Mucosa of descending colon (tissue), 3 donors: ENCODE data around the gene TRAPPC3. TPM values are rescaled to one million over a fixed set of nuclear protein-coding genes. Genes with fewer than 3 reads are reported as not detected.

Experiments
- ATAC-seq: fragments of 200-7000 bp; cut with Tn5 transposase; one replicate; pipeline ENCODE4 v1.9.1; 2020; ENCODE audit warnings: mild to moderate bottlenecking, moderate library complexity
- DNase-seq, 3 donors: peaks; one replicate each; pipeline ENCODE4 v3.0.0-alpha.2; 2020
- H3K36me3 ChIP-seq: fragments of 200-600 bp; one replicate; pipeline ENCODE4 v1.8.0; 2021; ENCODE audit warnings: low read depth, mild to moderate bottlenecking
- H3K4me1 ChIP-seq: fragments of 200-600 bp; one replicate; pipeline ENCODE4 v1.8.0; 2021; ENCODE audit warnings: low read depth, mild to moderate bottlenecking
- H3K4me3 ChIP-seq: fragments of 200-600 bp; one replicate; pipeline ENCODE4 v1.8.0; 2021; ENCODE audit warnings: mild to moderate bottlenecking
- H3K9me3 ChIP-seq: fragments of 200-600 bp; one replicate; pipeline ENCODE4 v1.8.0; 2021; ENCODE audit warnings: mild to moderate bottlenecking
- intact Hi-C, 2 donors: fragments of 100-400 bp; cut with DNase I in 1 of 2; cut with micrococcal nuclease in 1 of 2; formaldehyde crosslinking; loops; one replicate each; pipeline versions ENCODE4 v1.11.0 to v1.11.1; 2022; cut with DNase I, micrococcal nuclease
- total RNA-seq, 3 donors: library from RNA; stranded (reverse); fragmentation: NEBNext Ultra II Directional in 2 of 3; extraction: Animal tissue kit (Norgen Biotek cat#: 25700) in 2 of 3; gene quantifications; one replicate each; pipeline versions ENCODE4 v1.2.1 to v1.2.4, GENCODE V29; 2021 to 2023
- TF ChIP-seq, protein P1 (sequence below): fragments of 200-600 bp; IDR thresholded peaks from one replicate; pipeline ENCODE4 v1.8.0; 2022; ENCODE audit warnings: antibody characterized with exemption, mild to moderate bottlenecking
- donor health status: DM: no; HTN: no; CAD: no; lungs with moderate emphysema.
- donor health status: DM: no; HTN: no; CAD: no.
- donor health status: DM: no; HTN: yes; CAD: no.

The TRAPPC3 gene
- total RNA-seq, 3 donors from 2014 or later: 55.7 to 86.6 (median 57.7) TPM

DNA sequence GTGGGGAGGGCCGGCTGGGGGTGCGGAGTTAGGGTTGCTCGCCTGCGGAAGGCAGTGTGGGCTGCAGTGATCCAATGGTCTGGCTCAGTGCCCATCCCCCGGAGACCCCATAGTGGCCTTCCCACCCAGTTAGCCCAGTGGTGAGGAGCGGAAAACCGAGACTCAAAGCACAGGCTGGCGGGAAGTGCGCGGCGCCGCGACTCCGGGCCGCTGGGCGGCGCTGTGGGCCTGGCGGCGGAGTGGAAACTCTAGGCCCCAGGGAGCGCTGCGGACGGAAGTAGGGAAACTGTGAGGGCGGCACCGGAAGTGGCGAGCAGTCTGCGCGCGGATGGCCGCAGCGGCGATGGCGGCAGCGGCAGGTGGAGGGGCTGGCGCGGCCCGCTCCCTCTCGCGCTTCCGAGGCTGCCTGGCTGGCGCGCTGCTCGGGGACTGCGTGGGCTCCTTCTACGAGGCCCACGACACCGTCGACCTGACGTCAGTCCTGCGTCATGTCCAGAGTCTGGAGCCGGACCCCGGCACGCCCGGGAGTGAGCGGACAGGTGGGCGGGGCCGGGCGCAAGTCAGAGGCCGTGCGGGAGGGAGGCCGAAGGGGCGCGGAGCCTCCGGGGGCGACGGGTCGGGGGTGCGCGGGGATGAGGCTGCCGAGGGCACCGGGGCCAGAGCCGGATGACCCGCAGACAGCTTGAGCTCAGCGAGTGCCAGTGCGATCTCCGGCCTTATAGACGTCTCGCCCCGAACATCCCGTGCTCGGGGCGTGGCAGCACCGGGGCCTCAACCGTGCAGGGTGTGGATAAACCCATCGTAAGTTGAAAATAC is 60.5 kb downstream of the TRAPPC3 start, which contains the start of gene ADPRS:
ADPRS (plus strand) TSS at position 316 of the 816 bp plus-strand sequence; CDS start at position 329, 13 bp downstream.
- peak within 1 kb of the TSS; percentile 96 for H3K4me3 ChIP-seq
- intact Hi-C loops: no loop called here
- peak; percentile 89 to 94 (median 91) for DNase-seq
- peaks cover 10% of the 10 kb centered on the region for H3K4me1 ChIP-seq
- no peaks in the 10 kb centered on the region for H3K9me3 ChIP-seq
- peak; percentile 98 for ATAC-seq
- no peaks in the 10 kb centered on the region for H3K36me3 ChIP-seq
- TF ChIP-seq, protein P1, sequence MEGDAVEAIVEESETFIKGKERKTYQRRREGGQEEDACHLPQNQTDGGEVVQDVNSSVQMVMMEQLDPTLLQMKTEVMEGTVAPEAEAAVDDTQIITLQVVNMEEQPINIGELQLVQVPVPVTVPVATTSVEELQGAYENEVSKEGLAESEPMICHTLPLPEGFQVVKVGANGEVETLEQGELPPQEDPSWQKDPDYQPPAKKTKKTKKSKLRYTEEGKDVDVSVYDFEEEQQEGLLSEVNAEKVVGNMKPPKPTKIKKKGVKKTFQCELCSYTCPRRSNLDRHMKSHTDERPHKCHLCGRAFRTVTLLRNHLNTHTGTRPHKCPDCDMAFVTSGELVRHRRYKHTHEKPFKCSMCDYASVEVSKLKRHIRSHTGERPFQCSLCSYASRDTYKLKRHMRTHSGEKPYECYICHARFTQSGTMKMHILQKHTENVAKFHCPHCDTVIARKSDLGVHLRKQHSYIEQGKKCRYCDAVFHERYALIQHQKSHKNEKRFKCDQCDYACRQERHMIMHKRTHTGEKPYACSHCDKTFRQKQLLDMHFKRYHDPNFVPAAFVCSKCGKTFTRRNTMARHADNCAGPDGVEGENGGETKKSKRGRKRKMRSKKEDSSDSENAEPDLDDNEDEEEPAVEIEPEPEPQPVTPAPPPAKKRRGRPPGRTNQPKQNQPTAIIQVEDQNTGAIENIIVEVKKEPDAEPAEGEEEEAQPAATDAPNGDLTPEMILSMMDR: peak; percentile 97

DNA sequence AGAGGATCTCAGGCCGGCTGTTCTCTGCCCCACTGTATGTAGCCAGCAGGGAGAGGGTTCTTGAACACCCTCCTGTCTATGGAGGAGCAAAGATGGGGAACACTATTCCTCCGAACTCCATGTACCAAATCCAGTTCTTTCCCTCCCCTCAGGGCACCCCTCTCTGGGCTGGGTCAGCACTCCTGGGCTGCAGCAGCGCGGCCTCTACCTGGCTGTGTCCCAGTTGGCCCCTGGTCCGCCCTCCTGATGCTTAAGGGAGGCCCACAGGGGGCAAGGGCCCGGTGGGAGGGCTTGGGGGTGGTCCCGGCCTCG is 61.1 kb downstream of the TRAPPC3 start:
- Histone ChIP-seq H3K4me3 (no peak overlapping the region), H3K4me1 (peaks cover 10% of the 10 kb centered on the region), H3K36me3 (no peaks in the 10 kb centered on the region), H3K9me3 (no peaks in the 10 kb centered on the region)
- TF ChIP-seq, protein P1: no peak
- ATAC-seq (no peak), DNase-seq (no peak)
- intact Hi-C loops: no loop called here

DNA sequence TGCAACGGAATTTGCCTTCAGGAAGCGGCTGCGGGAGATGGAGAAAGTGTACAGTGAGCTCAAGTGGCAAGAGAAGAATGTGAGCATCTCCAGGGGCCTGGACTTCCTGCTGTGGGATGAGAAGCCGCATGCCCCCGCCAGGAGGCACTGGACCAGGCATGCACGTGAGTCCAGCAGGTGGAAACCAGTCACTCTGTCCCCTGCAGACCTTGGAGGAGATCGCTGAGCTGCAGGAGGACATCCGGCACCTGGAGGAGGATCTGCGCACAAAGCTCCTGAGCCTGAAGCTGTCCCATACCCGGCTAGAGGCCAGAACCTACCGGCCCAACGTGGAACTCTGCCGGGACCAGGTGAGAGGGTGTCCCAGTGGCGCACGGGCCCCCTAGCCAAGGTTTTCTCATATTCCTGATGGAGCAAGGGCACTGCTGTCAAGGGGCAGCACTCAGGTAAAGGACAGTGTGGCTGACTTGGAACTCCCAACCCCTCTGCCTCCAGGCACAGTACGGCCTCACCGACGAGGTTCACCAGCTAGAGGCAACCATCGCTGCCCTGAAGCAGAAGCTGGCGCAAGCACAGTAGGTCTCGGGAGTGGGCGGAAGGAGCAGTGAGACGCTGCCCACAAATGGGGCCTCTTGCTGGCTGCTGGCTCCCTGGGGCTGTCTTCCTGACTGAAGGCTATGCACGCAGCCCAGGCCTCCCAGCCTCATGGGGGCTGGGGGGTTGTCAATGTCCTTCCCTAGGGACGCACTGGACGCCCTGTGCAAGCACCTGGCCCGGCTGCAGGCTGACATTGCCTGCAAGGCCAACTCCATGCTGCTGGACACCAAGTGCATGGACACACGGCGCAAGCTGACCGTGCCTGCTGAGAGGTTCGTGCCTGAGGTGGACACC is 61.8 kb downstream of the TRAPPC3 start:
- no peak for DNase-seq
- no peaks in the 10 kb centered on the region for H3K9me3 ChIP-seq
- TF ChIP-seq, protein P1: no peak
- no peak overlapping the region for H3K4me3 ChIP-seq
- no peaks in the 10 kb centered on the region for H3K36me3 ChIP-seq
- ATAC-seq: no peak
- H3K4me1 ChIP-seq: peaks cover 10% of the 10 kb centered on the region
- intact Hi-C loops: no loop called here

Other genes starting within 250 kb of the TRAPPC3 start
- gene AGO3, start 218.4 kb downstream of the TRAPPC3 start, total RNA-seq: 10 to 100 TPM; 16.6 to 34.5 (median 16.9) TPM
- gene TEKT2, start 65.4 kb downstream of the TRAPPC3 start, total RNA-seq: under 1 TPM in 2 of 3 donors, not detected in 1; 0.19 to 0.32 TPM
- 10 to 100 TPM; 17.8 to 24.5 (median 18.0) TPM for gene ADPRS, start 60.6 kb downstream of the TRAPPC3 start, total RNA-seq
- gene COL8A2, start 24.3 kb downstream of the TRAPPC3 start, total RNA-seq: 1 to 10 TPM in 2 of 3 donors, under 1 TPM in 1; 0.58 to 4.5 (median 1.5) TPM
- 100 to 1,000 TPM in 1 of 3 donors, 10 to 100 TPM in 2; 41.5 to 161 (median 61.9) TPM for gene MAP7D1, start 6.7 kb upstream of the TRAPPC3 start, total RNA-seq
- 100 to 1,000 TPM in 1 of 3 donors, 10 to 100 TPM in 2; 83.0 to 103 (median 85.1) TPM for gene THRAP3, start 75.0 kb upstream of the TRAPPC3 start, total RNA-seq
- 10 to 100 TPM; 12.3 to 18.0 (median 14.2) TPM for gene SH3D21, start 156.9 kb upstream of the TRAPPC3 start, total RNA-seq
- 10 to 100 TPM in 1 of 3 donors, 1 to 10 TPM in 2; 1.5 to 17.6 (median 8.2) TPM for gene EVA1B, start 174.2 kb upstream of the TRAPPC3 start, total RNA-seq
- 10 to 100 TPM; 51.5 to 85.0 (median 59.4) TPM for gene STK40, start 236.4 kb upstream of the TRAPPC3 start, total RNA-seq
- 10 to 100 TPM; 19.5 to 52.9 (median 22.5) TPM for gene LSM10, start 248.4 kb upstream of the TRAPPC3 start, total RNA-seq